K562 (cell line): Measurements from ENCODE around the gene SH2D3A. TPM values are rescaled to one million over a fixed set of nuclear protein-coding genes. Genes with fewer than 3 reads are reported as not detected.

Experiments used
- ATAC-seq: fragments of 200-7000 bp; cut with Tn5 transposase; 3 replicates; pipeline ENCODE4 v1.9.1; 2020; ENCODE audit warnings: moderate library complexity
- BruUV-seq: library from RNA; stranded (reverse); fragments of 400-500 nt; replicated peaks from 2 replicates; lab custom pipeline; 2021; lab: Mats Ljungman, UMichigan
- CTCF ChIA-PET: fragments of 300-600 bp; formaldehyde crosslinking; extraction: SDS; loops from one replicate; lab custom pipeline; 2021; ENCODE audit warnings: low intra/inter-chr PET ratio; lab: Yijun Ruan, JAX
- POLR2A ChIA-PET: fragments of 300-600, 350-650 bp; sonication (Branson Sonifier 250); formaldehyde crosslinking; extraction: SDS; loops from one replicate; lab custom pipeline; 2021; ENCODE audit warnings: antibody characterized with exemption, inconsistent platforms; lab: Yijun Ruan, JAX
- DNase-seq, 4 experiments: peaks; one replicate each; pipeline versions ENCODE4 v3.0.0 to v3.0.0-alpha.2; 2011 to 2018; ENCODE audit warnings: low spot score in 3 of 4, mixed read lengths in 3 of 4; ENCODE audit errors: extremely low read depth in 1 of 4
- FAIRE-seq: peaks from 2 replicates; lab custom pipeline; 2011; peaks lifted over from hg19 to GRCh38; lab: Jason Lieb, UNC
- H2AFZ ChIP-seq: 2 replicates; pipeline ENCODE4 v1.6.0; 2011; ENCODE audit warnings: low read depth, low read length, control low read depth, inconsistent platforms
- H3K27ac ChIP-seq: fragments of 200-600 bp; 3 replicates; pipeline ENCODE4 v1.8.0; 2011; ENCODE audit warnings: low read depth, mild to moderate bottlenecking, control low read depth, inconsistent platforms, low read length, moderate library complexity, mixed read lengths; ENCODE audit errors: extremely low read depth
- H3K27me3 ChIP-seq, 2 experiments: fragments of 300-600 bp in 1 of 2; 2 replicates in 1 of 2; 3 replicates in 1 of 2; pipeline versions ENCODE4 v1.6.0 to v1.8.0; 2011; ENCODE audit warnings: inconsistent platforms in 2 of 2, low read length in 2 of 2, mild to moderate bottlenecking in 1 of 2, mixed read lengths in 1 of 2, moderate library complexity in 1 of 2; ENCODE audit not compliant: control insufficient read depth in 2 of 2, insufficient read depth in 2 of 2
- H3K36me3 ChIP-seq: fragments of 300-600 bp; 3 replicates; pipeline ENCODE4 v1.8.0; 2011; ENCODE audit warnings: mild to moderate bottlenecking, low read length, inconsistent platforms; ENCODE audit not compliant: control insufficient read depth, insufficient read depth
- H3K4me1 ChIP-seq, 2 experiments: fragments of 200-600 bp in 1 of 2; replicated peaks in 1 of 2; 2 replicates in 1 of 2; 3 replicates in 1 of 2; pipeline versions ENCODE4 v1.5.1 to v1.8.0; 2011; ENCODE audit warnings: inconsistent platforms in 2 of 2, low read length in 2 of 2, mild to moderate bottlenecking in 1 of 2, mixed read lengths in 1 of 2, moderate library complexity in 1 of 2; ENCODE audit not compliant: control insufficient read depth in 2 of 2, insufficient read depth in 2 of 2
- H3K4me2 ChIP-seq: 2 replicates; pipeline ENCODE4 v1.6.1; 2011; ENCODE audit warnings: low read length, control low read depth, inconsistent platforms, mixed read lengths; ENCODE audit not compliant: insufficient read depth
- H3K4me3 ChIP-seq: fragments of 200-600 bp; sonication (generic), shearing (Covaris generic); 2 replicates; pipeline ENCODE4 v1.5.1; 2016; ENCODE audit warnings: control low read depth, inconsistent platforms
- H3K79me2 ChIP-seq: fragments of 200-600 bp; 3 replicates; pipeline ENCODE4 v1.8.0; 2011; ENCODE audit warnings: low read length, inconsistent platforms; ENCODE audit not compliant: control insufficient read depth, insufficient read depth
- H3K9ac ChIP-seq, 2 experiments: 2 replicates each; pipeline versions ENCODE4 v1.6.0 to v1.6.1; 2011; ENCODE audit warnings: low read depth in 2 of 2, low read length in 2 of 2, control low read depth in 1 of 2, inconsistent platforms in 1 of 2, mild to moderate bottlenecking in 1 of 2, mixed read lengths in 1 of 2; ENCODE audit not compliant: insufficient read depth in 1 of 2
- H3K9me1 ChIP-seq: one replicate; pipeline ENCODE4 v1.6.0; 2011; ENCODE audit warnings: inconsistent platforms, mild to moderate bottlenecking, low read length, moderate library complexity; ENCODE audit not compliant: control insufficient read depth, insufficient read depth
- H3K9me3 ChIP-seq: replicated peaks from 2 replicates; pipeline ENCODE4 v1.5.1; 2011; ENCODE audit warnings: low read depth, low read length, inconsistent platforms; ENCODE audit not compliant: control insufficient read depth, insufficient read depth
- H4K20me1 ChIP-seq: replicated peaks from 2 replicates; pipeline ENCODE4 v1.6.1; 2011; ENCODE audit warnings: low read length, inconsistent platforms, mixed read lengths; ENCODE audit not compliant: control insufficient read depth, insufficient read depth
- BRF1 ChIP-seq: IDR thresholded peaks from 3 replicates; pipeline ENCODE4 v1.6.1; 2011; ENCODE audit warnings: borderline replicate concordance, mild to moderate bottlenecking; ENCODE audit not compliant: insufficient read length; ENCODE audit errors: extremely low read depth
- EP300 ChIP-seq: IDR thresholded peaks from 2 replicates; pipeline ENCODE4 v1.6.1; 2012; ENCODE audit warnings: low read length, improper control_type of control experiment
- KLF10 ChIP-seq: fragments of 250-450 bp; sonication (Bioruptor Pico); IDR thresholded peaks from 2 replicates; pipeline ENCODE4 v1.6.1; 2021; ENCODE audit warnings: matching md5 sums
- PCBP1 ChIP-seq: fragments of 200-400 bp; formaldehyde crosslinking; IDR thresholded peaks from 2 replicates; pipeline ENCODE4 v1.6.1; 2018; ENCODE audit warnings: mild to moderate bottlenecking, low read depth, low read length; ENCODE audit not compliant: poor library complexity, severe bottlenecking
- POLR2G ChIP-seq: fragments of 200-400 bp; formaldehyde crosslinking; IDR thresholded peaks from 2 replicates; pipeline ENCODE4 v1.6.1; 2017; ENCODE audit warnings: low read depth, mild to moderate bottlenecking, antibody characterized with exemption, low read length, moderate library complexity
- SMAD4 ChIP-seq: fragments of 250-450 bp; sonication (Bioruptor Pico); conservative IDR thresholded peaks from 2 replicates; pipeline ENCODE4 v1.8.0; 2021; ENCODE audit warnings: inconsistent platforms, mild to moderate bottlenecking, moderate library complexity
- TAF15 ChIP-seq: fragments of 200-400 bp; formaldehyde crosslinking; IDR thresholded peaks from 2 replicates; pipeline ENCODE4 v1.6.1; 2017; ENCODE audit warnings: mild to moderate bottlenecking, low read depth, low read length, moderate library complexity
- TEAD1 ChIP-seq, 2 experiments: fragments of 450-650 bp in 1 of 2; sonication (generic) in 1 of 2; formaldehyde crosslinking; IDR thresholded peaks; 2 replicates each; pipeline versions ENCODE4 v1.4.0 to v1.8.0; 2020 to 2022; ENCODE audit warnings: mild to moderate bottlenecking in 2 of 2, missing genetic modification reagents in 1 of 2
- YBX1 ChIP-seq: fragments of 450-650 bp; IDR thresholded peaks from 2 replicates; pipeline ENCODE4 v1.7.1; 2016; ENCODE audit warnings: mild to moderate bottlenecking
- ZNF384 ChIP-seq: IDR thresholded peaks from 2 replicates; pipeline ENCODE4 v1.6.1; 2012; ENCODE audit warnings: low read depth, low read length, improper control_type of control experiment
- WGBS: fragments of 100-300 bp; shearing (Covaris generic); methylation state at CpG from one replicate; pipeline ENCODE4 v1.1.6; 2016; ENCODE audit warnings: low coverage, mixed read lengths; ENCODE audit not compliant: insufficient coverage; ENCODE audit errors: missing lambda C conversion rate; 5-methylcytosine and 5-hydroxymethylcytosine counted together
- in situ Hi-C: fragments of 300-500 bp; cut with MboI; formaldehyde crosslinking; loops from 4 replicates; pipeline ENCODE4 v1.15.0; 2018; ENCODE audit warnings: inconsistent platforms, mixed read lengths
- intact Hi-C: fragments of 100-400 bp; cut with micrococcal nuclease; formaldehyde crosslinking; loops from 2 replicates; pipeline ENCODE4 v1.14.2; 2022
- polyA plus RNA-seq, 8 experiments: library from polyadenylated mRNA; depleted of rRNA in 4 of 8; stranded (reverse) in 5 of 8; unstranded in 3 of 8; fragments of >200 nt; fragmentation: Nextera tagmentation in 2 of 8; fragmentation: Illumina TruSeq in 1 of 8; extraction: Ambion mirVana in 2 of 8; extraction: Trizol in 1 of 8; gene quantifications; 2 replicates each; pipeline versions ENCODE4 v1.2.1 to v1.2.3, GENCODE V29; 2011 to 2014; ENCODE audit warnings: inconsistent platforms in 1 of 8, missing spikeins in 1 of 8
- total RNA-seq, 7 experiments: library from RNA; depleted of rRNA in 6 of 7; stranded (reverse); fragments of >200 nt in 6 of 7; fragmentation: Illumina TruSeq in 2 of 7; extraction: Trizol in 2 of 7; gene quantifications; 2 replicates each; pipeline versions ENCODE4 v1.2.1 to v1.2.3, GENCODE V29; 2011 to 2021; ENCODE audit warnings: low replicate concordance in 1 of 7
- TF ChIP-seq, protein P1 (sequence below): fragments of 200-600 bp; sonication (generic); IDR thresholded peaks from one replicate; pipeline ENCODE4 v1.6.1; 2012; ENCODE audit warnings: mild to moderate bottlenecking, low read depth, low read length, inconsistent platforms

Gene SH2D3A
- total and polyA plus RNA-seq, 9 of the 15 experiments (the other 6 are each of a cell fraction or from before 2014, with no cell fraction given), result 0.75 to 26.3 (median 8.9) TPM

DNA sequence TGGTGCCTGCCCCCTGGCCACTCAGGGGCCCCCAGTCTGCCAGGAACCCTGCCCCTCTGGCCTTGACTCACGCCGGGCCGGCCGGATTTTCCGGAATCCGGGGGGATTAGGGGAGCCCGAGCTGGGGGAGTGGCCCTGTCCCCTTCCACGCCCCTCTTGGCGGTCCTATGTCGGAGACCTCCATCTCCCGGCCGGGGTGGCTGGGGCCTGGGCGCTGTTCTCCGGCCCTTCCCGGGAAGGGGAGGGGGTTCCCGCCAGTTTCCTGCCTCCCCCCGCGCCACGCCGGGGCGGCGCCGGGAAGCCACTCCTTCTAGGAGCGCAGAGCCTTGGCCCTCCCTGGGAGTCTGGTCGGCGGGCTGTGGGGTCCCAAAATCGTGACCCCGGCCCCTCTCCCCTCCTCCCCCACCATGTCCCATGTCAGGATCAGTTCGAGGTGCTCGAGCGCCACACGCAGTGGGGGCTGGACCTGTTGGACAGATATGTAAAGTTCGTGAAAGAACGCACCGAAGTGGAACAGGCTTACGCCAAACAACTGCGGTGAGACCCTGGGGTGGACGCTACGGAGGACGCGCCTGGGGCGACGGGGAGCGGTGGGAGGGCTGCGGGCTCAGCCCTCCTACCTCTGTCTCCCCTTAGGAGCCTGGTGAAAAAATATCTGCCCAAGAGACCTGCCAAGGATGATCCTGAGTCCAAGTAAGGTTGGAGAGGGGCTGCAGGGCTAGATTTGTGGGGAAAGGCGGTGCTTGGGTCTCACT, 26.5 kb downstream of the SH2D3A start:
- Histone ChIP-seq H3K9me3 (no peaks in the 10 kb centered on the region), H3K36me3 (peaks cover 47% of the 10 kb centered on the region; the same call in 2 of the 3 replicates), H3K27ac (peak overlapping the region; percentile 85), H3K79me2 (peaks cover 34% of the 10 kb centered on the region), H2AFZ (peak overlapping the region; percentile 26; the same call in 1 of the 2 replicates), H4K20me1 (no peaks in the 10 kb centered on the region), H3K4me2 (peak overlapping the region; percentile 87), H3K4me3 (peak overlapping the region; percentile 87), H3K9ac (peak overlapping the region; percentile 82 to 97), H3K27me3 (no peaks in the 10 kb centered on the region), H3K9me1 (no peaks in the 10 kb centered on the region), H3K4me1 (peaks cover 22 to 66% of the 10 kb centered on the region in 2 experiments)
- in situ Hi-C loops (no loop called here), intact Hi-C loops (no loop called here)
- no TSS peak for BruUV-seq
- WGBS, result 1% methylated on average over 30 of the region's 46 CpGs
- DNase-seq, result peak; percentile 42 to 61 (median 51)
- no peak for ATAC-seq
- FAIRE-seq, result no peak
- ChIA-PET POLR2A (interaction anchor here (1.0 kb wide), 1 partner anchor 9 kb away, joined by 6 read pairs; no protein-coding TSS in a partner anchor), CTCF (interaction anchor here (0.6 kb wide), 1 partner anchor 88 kb away, joined by 7 read pairs; no protein-coding TSS in a partner anchor)
- TF ChIP-seq, protein P1, sequence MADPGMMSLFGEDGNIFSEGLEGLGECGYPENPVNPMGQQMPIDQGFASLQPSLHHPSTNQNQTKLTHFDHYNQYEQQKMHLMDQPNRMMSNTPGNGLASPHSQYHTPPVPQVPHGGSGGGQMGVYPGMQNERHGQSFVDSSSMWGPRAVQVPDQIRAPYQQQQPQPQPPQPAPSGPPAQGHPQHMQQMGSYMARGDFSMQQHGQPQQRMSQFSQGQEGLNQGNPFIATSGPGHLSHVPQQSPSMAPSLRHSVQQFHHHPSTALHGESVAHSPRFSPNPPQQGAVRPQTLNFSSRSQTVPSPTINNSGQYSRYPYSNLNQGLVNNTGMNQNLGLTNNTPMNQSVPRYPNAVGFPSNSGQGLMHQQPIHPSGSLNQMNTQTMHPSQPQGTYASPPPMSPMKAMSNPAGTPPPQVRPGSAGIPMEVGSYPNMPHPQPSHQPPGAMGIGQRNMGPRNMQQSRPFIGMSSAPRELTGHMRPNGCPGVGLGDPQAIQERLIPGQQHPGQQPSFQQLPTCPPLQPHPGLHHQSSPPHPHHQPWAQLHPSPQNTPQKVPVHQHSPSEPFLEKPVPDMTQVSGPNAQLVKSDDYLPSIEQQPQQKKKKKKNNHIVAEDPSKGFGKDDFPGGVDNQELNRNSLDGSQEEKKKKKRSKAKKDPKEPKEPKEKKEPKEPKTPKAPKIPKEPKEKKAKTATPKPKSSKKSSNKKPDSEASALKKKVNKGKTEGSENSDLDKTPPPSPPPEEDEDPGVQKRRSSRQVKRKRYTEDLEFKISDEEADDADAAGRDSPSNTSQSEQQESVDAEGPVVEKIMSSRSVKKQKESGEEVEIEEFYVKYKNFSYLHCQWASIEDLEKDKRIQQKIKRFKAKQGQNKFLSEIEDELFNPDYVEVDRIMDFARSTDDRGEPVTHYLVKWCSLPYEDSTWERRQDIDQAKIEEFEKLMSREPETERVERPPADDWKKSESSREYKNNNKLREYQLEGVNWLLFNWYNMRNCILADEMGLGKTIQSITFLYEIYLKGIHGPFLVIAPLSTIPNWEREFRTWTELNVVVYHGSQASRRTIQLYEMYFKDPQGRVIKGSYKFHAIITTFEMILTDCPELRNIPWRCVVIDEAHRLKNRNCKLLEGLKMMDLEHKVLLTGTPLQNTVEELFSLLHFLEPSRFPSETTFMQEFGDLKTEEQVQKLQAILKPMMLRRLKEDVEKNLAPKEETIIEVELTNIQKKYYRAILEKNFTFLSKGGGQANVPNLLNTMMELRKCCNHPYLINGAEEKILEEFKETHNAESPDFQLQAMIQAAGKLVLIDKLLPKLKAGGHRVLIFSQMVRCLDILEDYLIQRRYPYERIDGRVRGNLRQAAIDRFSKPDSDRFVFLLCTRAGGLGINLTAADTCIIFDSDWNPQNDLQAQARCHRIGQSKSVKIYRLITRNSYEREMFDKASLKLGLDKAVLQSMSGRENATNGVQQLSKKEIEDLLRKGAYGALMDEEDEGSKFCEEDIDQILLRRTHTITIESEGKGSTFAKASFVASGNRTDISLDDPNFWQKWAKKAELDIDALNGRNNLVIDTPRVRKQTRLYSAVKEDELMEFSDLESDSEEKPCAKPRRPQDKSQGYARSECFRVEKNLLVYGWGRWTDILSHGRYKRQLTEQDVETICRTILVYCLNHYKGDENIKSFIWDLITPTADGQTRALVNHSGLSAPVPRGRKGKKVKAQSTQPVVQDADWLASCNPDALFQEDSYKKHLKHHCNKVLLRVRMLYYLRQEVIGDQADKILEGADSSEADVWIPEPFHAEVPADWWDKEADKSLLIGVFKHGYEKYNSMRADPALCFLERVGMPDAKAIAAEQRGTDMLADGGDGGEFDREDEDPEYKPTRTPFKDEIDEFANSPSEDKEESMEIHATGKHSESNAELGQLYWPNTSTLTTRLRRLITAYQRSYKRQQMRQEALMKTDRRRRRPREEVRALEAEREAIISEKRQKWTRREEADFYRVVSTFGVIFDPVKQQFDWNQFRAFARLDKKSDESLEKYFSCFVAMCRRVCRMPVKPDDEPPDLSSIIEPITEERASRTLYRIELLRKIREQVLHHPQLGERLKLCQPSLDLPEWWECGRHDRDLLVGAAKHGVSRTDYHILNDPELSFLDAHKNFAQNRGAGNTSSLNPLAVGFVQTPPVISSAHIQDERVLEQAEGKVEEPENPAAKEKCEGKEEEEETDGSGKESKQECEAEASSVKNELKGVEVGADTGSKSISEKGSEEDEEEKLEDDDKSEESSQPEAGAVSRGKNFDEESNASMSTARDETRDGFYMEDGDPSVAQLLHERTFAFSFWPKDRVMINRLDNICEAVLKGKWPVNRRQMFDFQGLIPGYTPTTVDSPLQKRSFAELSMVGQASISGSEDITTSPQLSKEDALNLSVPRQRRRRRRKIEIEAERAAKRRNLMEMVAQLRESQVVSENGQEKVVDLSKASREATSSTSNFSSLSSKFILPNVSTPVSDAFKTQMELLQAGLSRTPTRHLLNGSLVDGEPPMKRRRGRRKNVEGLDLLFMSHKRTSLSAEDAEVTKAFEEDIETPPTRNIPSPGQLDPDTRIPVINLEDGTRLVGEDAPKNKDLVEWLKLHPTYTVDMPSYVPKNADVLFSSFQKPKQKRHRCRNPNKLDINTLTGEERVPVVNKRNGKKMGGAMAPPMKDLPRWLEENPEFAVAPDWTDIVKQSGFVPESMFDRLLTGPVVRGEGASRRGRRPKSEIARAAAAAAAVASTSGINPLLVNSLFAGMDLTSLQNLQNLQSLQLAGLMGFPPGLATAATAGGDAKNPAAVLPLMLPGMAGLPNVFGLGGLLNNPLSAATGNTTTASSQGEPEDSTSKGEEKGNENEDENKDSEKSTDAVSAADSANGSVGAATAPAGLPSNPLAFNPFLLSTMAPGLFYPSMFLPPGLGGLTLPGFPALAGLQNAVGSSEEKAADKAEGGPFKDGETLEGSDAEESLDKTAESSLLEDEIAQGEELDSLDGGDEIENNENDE, result no peak
- no peak for TF ChIP-seq EP300
- TF ChIP-seq TAF15, result no peak
- no peak for TF ChIP-seq ZNF384
- TF ChIP-seq BRF1, result no peak
- no peak for TF ChIP-seq TEAD1 (CRISPR knock-in tag; IDR thresholded peaks at IDR 0.05)
- no peak for TF ChIP-seq YBX1
- no peak for TF ChIP-seq SMAD4 (CRISPR knock-in tag)
- no peak for TF ChIP-seq KLF10 (CRISPR knock-in tag)
- peak; percentile 61 for TF ChIP-seq PCBP1
- peak; percentile 66 for TF ChIP-seq POLR2G
